Activated CD8-positive, alpha-beta memory T cell treated with anti-CD3 and anti-CD28 coated beads, Interleukin-2, amount 50 U/mL, for 1 hour (primary cell): ENCODE measurements around the gene HIF3A.

Experiments
- DNase-seq: peaks from one replicate; pipeline ENCODE4 v3.0.0-alpha.2; 2020; ENCODE audit errors: extremely low read depth

Gene HIF3A

DNA sequence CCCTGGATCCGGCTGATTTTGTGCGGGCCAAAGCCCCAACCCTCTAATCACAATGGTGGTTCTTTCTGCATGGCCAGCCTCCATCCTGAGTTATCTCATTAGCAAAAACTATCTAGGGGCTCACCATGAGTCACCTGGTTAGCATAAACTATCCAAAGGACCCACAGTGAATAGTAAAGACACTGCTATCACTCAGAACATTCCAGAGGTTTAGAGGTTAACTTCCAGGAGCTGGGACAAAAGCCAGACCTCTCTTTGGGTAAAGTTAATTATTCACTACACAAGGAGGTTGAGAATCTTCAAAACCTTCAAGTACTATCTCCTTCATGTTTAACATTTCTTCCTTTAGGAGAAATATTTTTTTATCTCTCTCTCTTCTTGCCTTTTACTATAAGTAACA is 31.2 kb downstream of the HIF3A start:
- DNase-seq: no peak

DNA sequence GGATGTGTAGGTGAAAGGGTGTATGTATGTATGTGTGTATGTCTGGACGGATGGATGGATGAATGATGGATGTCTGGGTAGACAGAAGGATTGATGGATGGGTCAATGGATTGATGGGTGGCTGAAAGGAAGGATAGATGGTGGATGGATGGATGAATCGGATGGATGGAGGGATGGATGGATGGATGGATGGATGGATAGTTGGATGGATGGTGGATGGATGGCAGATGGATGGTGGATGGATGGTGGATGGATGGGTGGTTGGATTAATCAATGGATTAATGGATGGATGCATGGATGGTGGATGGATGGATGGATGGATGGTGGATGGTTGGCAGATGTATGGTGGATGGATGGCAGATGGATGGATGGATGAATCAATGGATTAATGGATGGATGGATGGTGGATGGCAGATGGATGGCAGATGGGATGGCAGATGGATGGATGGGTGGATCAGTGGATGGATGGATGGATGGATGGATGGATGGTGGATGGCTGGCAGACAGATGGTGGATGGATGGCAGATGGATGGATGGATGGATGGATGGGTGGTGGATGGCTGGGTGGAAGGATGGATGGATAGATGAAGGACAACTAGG is 33.6 kb downstream of the HIF3A start:
- DNase-seq: no peak

DNA sequence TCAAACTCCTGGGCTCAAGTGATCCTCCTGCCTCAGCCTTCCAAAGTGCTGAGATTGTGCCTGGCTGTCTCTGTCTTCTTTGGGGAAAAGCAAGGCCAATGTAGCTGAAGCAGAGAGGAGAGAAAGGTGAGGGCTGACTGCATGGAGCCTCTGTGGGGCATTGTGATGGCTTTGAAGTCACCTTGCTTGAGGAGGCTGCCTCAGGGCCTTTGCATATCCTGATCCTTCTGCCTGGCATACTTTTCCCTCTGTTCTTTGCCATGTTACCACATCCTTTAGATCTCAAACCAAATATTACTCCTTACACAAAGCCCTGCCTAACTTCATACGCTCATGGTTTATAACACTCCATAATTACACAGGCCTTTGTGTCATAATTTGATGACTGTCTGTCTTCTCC is 40.6 kb downstream of the HIF3A start:
- no peak for DNase-seq

DNA sequence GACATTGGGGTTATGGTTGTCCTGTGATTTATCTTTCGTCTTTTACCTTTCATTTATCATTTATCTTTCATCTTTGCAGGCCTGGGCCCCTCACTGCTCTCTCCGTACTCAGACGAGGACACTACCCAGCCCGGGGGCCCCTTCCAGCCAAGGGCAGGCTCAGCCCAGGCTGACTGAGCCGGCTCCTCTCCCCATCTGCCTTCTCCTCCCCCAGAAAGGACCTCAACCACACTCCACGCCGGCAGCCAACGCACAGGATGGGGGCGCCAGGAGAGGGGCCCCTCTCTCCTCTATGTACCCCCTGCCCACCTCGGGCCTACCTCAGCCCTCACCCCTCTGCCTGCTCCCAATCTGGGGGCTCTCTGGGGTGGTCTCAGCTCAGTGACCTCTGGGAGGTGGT is 42.6 kb downstream of the HIF3A start:
- no peak for DNase-seq

DNA sequence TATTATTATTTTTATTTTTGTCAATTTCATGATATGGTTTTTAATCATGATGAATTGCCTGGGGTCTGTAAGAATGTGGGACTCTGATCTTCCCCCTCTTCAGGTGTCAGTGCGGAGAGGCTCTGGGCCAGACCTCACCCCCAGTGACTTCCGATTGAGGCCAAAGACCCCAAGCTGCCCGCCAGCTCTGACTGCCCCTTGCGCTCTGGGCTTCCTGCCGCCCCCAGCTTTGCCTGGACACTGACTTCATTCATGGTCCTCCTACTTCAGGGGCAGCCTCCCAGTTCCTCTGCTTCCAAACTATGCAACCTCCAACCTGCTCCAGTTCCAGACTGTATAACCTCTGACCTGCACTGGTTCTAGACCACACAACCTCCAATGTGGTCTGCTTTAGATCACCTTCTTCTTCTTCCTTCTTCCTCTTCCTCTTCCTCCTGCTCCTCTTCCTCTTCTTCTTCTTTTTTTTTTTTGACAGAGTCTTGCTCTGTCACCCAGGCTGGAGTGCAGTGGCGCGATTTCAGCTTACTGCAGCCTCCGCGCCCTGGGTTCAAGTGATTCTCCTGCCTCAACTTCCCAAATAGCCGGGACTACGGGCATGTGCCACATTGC is 43.3 kb downstream of the HIF3A start:
- no peak for DNase-seq

DNA sequence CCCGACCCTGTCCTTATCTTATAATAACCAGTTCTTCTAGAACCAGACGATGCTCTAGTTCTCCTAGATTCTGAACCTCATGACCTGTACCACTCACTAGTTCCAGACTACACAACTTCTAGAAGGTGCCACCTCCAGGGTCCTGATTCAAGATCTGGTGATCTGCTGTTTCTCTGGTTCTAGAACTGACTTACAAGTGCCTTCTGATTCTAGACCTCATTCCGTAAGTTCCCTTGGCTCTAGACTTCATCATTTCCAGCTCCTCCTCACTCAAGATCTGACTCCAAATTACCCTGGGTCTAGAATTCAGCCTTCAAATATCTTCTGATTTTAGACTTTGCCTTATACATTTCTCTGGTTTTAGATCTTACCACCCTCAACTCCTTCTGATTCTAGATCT is 45.1 kb downstream of the HIF3A start:
- no peak for DNase-seq

DNA sequence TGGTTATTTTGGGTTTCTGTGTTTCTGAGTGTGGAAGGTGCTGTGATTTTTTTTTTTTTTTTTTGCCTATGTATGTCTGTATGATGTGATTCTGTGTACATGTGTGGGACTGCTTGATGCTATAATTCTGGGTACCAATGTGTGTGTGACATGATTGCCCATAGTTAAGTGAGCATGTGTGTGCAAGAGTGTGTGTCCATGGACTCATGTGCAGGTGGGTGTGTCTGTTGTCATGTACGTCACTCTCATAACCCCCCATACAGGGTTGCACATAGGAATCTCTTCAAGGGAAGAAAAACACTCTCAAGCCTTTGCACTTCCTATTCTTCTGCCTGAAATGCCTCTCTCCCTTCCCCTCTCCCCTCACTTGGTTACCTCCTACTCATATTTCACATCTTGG is 47.5 kb downstream of the HIF3A start:
- DNase-seq: no peak

DNA sequence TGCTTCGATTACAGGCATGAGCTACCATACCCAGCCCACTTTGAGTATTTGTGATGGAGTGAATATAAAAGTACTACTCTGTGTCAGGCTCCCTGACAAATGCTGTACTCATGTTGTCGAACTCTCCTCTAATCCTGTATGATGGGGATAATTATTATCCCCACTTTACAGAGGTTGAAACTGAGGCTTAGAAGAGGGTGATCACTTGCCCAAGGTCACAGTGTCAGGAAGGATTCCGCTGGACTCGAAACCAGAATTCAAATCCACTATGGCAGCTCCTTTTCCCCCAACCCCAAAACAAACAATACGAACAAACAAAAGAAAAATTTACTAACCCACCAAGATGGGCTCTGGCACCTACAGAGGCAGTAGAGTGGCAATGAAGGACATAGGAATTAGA is 48.3 kb downstream of the HIF3A start:
- DNase-seq: no peak

DNA sequence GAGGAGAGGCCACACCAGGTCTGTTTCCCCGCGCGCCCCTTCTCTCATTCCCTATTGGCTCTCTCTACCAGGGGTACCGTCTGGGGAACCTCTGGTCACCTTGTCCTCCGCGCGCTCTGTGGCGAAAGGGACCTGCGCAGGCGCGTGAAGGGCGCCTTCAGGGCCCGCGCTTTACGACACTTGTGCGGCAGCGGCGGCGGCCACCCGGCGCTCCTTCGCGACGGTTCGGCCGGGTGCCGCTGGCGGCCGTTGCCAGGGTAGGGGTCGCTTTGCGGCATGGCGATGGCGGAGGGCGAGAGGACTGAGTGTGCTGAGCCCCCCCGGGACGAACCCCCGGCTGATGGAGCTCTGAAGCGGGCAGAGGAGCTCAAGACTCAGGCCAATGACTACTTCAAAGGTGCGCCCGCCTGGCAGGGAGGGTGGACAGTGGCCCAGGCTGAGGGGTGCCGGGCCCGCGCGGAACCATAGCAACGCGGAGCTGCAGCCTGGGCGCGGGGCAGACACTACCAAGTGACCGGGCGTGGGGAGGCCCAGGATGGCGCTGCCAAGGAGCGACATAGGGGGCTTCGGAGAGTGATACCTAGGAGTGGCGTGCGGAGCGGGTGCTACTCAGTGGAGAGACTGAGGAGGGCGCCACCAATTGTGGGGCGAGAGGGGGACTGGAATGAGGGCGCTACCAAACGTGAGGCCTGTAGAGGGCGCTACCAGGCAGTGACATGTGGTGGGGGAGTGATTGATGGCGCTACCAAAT is 50.2 kb downstream of the HIF3A start, which contains the start of gene PPP5C:
PPP5C (plus strand) TSS at position 267 of the 751 bp plus-strand sequence; CDS start at position 277, 10 bp downstream.
- peak; percentile 30 for DNase-seq

DNA sequence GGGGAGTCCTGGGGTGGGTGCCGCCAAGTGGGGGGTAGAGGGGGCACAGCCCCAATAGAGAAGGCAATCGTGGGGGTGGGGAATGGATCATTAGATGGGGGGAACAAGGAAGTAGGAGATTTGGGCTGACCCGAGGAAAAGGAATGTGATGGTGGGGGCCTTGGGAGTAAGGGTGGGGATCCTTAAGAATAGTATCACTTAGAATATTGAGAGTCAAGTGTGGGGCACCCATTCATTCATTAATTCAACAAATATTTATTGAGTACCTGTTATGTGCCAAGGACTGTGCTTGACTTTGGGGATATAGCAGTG is 50.7 kb downstream of the HIF3A start:
- no peak for DNase-seq

DNA sequence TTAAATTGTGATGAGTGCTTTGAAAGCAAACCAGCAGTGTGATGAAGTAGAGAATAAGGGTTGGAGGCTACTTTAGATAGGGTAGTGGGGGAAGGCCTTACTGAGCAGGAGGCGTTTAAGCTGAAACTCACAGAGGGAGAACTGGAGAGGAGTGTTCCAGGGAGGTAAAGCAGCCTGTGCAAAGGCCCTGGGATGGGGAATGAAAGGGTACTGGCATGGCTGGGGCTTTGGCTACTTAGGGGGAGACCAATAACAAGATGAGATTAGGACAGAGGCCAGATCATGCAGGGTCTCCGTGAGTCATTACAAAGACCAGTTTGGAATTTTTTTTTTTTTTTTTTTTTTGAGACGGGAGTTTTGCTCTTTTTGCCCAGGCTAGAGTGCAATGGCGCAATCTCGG is 51.1 kb downstream of the HIF3A start:
- no peak for DNase-seq

DNA sequence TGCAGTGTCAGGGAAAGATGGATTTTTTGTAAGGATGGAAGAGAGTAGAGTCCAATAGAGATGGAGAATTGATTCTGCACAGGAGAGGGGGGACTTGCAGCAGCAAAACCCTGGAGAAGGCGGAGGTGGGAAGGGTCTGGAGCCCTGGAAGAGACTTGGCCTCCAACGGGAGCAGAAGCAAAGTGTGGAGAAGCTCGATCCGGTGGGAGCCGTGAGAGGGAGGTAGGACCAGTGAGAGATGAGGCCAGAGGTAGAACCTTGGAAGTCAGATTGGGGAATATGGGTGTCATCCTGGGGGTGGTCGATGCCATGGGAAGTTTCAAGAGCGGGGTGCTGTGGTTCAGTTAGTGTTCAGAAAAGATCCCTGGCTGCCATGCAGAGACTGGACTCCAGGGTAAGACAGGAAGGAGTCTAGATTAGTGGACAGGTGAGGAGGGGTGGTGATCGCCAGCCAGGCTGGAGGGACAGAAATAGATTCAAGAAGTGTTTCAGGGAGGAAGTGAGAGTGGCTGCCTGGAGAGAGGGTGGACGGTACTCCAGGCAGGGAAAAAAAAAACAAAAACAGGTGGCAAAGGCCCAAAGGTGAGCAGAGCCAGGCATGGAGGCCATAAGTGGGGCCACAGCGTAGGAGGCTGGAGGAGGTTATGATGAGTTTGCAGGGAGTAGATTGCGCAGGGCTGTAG is 52.6 kb downstream of the HIF3A start:
- no peak for DNase-seq

DNA sequence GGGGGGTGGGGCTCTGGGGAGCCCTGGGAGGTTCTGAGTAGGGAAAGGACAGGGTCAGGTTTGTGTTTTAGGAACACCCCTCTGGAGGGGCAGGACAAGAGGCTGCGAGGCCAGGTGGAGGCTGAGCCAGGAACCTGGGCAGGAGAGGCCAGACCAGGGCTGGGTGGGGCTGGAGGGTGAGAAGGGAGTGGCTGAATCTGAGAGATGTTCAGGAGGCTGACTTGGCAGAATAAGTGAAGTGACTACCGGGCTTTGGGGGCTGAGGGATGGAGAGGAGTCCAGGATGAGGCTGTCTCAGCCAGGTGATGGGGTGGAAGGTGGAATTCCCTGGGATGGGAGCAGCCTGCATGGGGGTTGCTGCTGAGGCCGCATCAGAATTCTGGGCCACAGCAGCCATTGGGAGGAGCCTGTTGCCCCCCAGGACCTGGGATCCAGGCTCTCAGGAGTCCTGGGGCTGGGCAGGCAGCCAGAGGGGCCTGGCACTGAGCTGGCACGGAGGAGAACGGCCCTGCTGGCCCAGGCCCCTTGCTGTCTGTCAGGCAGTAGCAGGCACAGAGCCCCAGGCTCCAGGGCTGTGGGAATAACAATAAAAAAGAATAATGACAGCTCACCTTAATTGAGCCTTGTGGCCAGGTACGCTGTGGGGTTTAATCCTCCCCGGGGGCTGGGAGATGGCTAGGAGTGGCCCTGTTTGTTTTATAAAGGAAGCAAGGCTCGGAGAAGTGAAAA is 53.4 kb downstream of the HIF3A start:
- no peak for DNase-seq

DNA sequence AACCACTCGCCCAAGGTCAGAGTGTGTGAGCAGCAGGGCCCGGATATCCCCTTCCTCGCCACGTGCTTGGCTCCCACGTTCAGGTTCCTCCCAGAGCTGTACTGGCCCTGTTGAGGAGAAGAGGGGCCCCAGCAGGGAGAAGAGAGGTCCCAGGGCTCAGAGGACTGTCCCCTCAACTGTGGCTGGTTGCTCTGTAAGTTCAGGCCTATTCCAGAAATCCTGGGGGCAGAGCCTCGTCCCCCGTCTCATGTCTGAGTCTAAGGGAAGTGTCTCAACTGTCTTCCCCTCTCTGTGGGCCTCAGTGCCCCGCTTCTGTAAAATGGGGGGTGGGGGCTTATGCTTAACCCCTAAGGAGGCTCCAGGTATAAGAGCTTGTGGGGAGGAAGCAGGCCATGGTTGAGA is 53.9 kb downstream of the HIF3A start:
- DNase-seq: no peak

DNA sequence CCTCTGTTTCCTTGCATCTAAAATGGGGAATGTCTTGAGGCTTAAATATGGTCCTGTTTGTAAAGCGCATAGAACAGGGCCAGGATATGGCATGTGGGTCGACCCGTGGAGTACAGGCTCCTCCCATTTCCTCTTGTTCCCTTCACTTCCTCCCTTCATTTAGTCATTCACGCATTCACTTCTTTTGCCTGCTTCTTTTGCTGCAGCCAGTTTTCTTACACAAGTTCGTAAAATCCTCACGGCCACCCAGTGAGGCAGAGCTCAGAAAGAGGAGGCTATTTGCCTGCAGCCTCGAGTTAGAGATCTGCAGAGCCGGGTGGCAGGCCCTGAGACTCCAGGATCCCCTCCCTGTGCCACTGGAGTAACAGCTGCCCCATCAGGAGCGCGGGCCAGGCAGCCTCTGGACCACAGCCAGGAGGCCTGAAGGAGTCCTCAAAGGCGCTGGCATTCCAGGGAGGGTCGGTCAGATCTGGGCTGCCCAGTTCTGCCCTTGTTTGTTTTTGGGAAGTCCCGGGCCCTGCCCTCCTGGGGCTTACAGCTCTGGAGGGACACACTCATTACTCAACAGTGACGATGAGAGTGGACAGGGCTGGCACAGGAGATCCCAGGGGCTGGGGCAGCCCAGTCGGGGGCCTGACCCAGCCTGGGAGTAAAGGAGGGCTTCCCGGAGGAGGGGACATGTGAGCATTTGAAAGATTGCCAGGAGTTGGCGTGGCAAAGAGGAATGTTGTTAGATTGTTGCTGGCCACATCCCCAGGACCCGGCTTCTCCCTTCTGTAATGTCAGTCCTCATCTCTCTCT is 54.6 kb downstream of the HIF3A start:
- no peak for DNase-seq

DNA sequence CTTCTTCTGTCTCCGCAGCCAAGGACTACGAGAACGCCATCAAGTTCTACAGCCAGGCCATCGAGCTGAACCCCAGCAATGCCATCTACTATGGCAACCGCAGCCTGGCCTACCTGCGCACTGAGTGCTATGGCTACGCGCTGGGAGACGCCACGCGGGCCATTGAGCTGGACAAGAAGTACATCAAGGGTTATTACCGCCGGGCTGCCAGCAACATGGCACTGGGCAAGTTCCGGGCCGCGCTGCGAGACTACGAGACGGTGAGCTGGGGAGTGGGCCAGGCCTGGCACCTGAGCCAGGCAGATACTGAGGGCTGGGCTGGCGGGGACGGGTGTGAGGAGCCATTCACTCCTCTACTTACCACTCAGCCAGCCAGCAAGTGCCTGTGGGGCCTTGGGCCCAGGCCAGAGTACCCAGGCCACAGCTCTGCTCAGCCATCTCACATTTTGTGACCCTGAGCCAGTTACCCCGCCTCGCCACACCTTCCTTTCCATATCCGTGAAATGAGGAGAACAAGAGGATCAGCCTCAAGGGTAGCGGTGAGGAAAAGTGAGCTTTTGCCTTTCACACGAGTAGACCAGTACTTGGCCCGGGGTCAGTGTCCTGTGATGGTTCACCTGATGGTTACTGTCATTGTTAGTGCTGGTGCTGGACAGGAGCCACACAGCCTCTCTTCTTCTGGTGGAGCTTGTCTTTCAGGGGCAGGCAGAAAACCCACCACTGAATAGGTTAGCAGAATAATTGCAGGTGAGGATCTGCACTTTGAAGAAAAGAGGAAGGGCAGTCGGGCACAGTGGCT is 57.1 kb downstream of the HIF3A start:
- DNase-seq: no peak

DNA sequence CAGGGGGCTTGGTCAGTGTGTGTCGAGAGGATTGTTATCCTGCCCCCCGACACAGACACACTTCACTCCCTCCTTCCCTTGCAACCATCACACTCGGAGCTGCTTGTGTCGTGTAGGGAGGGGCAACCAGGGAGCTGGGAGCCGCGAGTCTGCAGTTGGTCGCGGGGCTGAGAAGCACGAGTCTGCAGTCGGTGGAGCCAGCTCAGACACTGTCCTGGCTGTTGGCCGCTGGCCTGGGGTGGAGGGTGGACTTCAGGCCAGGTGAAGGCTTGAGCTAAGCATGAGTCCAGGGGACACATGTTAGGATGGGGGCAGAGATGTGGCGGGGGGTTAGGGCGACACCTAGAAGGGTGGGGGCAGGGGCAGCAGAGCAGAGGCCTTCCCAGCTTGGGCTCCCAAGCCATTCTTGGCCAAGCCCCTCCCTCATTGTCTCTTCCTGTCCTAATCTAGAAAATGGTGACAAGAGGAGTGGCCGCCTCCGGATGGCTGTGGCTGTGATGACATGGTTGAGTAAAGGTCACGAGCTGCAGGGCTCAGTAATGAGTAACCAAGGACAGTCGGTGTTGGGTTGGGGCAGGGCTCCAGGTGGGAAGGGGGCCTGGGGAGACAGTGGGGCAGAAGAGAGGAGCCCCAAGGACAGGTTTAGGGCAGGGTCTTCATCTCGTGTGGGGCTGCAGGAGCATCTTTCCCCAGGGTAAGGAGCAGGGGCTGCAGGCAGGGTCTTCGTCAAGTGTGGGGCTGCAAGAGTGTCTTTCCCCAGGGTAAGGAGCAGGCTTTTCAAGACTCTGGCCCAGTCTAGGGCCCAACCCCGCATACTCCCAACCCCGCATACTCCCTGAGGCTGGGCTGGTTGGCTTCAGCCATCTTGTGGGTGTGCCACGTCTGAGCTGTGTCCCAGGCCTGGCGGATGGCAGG is 58.6 kb downstream of the HIF3A start:
- no peak for DNase-seq

DNA sequence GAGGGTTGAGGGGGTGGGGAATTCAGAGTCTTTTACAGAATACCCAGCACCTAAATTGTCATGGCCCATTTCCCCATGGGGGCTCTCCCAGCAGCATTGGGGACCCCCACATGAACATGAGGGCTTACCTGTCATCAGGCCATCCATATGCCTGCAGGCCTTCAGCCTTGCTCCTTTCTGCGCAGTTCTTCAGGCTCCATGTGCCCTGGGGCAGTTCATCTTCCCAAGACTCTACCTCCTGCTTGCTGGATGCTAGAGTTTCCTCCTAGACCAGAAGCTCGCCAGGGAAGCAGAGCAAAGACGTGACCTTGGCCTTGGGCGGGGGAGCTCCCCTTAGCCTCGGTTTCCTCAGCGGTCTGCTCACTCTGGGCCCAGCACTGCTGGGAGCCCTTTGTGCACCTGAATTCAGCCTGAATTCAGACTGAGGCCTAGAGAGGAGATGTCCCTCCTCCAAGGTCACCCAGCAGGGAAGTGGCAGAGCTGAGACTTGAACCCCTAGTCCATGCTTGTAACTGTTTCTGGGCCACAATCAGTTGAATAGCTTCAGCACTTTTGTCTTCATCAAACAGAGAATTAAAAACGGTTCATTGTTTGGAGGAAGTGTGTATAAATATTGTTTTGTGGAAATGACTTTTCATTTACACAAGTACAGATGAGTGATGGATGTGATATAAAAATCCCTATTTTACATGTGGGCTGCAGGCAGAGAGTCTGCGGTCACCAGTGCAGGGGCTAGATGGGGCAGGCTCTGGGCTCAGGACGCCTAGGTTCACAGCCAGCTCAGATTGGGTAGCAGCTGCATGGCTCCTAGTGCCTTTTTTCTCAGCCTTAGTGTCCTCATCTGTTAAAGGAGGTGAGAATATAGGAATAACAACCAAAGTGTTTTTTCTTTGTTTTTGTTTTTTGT is 59.6 kb downstream of the HIF3A start:
- no peak for DNase-seq
